ENCODE results near the gene NPHP3.

NPHP3 gene

GRCh38 chr3:132721479-132722164, 587 bp downstream of the NPHP3 start (continued):
- TF ChIP-seq ZNF146 (tag by site-specific recombination; IDR thresholded peaks at IDR 0.05) (no peak), PRDM10 (tag by site-specific recombination; IDR thresholded peaks at IDR 0.05) (no peak), ZNF274 (IDR thresholded peaks at IDR 0.05; ENCODE audit: low read length) (no peak), ZNF274 (tag by site-specific recombination; IDR thresholded peaks at IDR 0.05; ENCODE audit: borderline replicate concordance) (no peak), GLI2 (tag by site-specific recombination; IDR thresholded peaks at IDR 0.05; ENCODE audit: borderline replicate concordance, low read depth) (no peak), ZNF791 (tag by site-specific recombination; IDR thresholded peaks at IDR 0.05) (no peak), ZNF585B (tag by site-specific recombination; IDR thresholded peaks at IDR 0.05) (no peak), ZBTB17 (tag by site-specific recombination; IDR thresholded peaks at IDR 0.05) (no peak), ZNF513 (tag by site-specific recombination; IDR thresholded peaks at IDR 0.05) (no peak), BCL11A (tag by site-specific recombination; IDR thresholded peaks at IDR 0.05; ENCODE audit: low read depth) (no peak), ZNF404 (tag by site-specific recombination; IDR thresholded peaks at IDR 0.05) (no peak), OSR2 (tag by site-specific recombination; IDR thresholded peaks at IDR 0.05) (no peak), KLF16 (tag by site-specific recombination; IDR thresholded peaks at IDR 0.05) (no peak), AEBP2 (tag by site-specific recombination; IDR thresholded peaks at IDR 0.05; ENCODE audit: borderline replicate concordance) (no peak), SCRT1 (tag by site-specific recombination; IDR thresholded peaks at IDR 0.05; ENCODE audit: borderline replicate concordance) (no peak), ZNF660 (tag by site-specific recombination; IDR thresholded peaks at IDR 0.05) (no peak), ZFP37 (tag by site-specific recombination; IDR thresholded peaks at IDR 0.05) (no peak), ZBTB8A (tag by site-specific recombination; IDR thresholded peaks at IDR 0.05) (no peak), ZBTB26 (tag by site-specific recombination; optimal IDR thresholded peaks at IDR 0.05) (peak; percentile 47), ZNF623 (tag by site-specific recombination; IDR thresholded peaks at IDR 0.05) (no peak), SP2 (tag by site-specific recombination; IDR thresholded peaks at IDR 0.05) (no peak)
